ENCODE measurements around the gene PLA2G4A.

- no peak for TF ChIP-seq CTCF (IDR thresholded peaks at IDR 0.05)
- TF ChIP-seq POLR2A (IDR thresholded peaks at IDR 0.05) = no peak
Observed at GRCh38 chr1:186997877-186998276, 169.1 kb downstream of the PLA2G4A start.
